ENCODE data around the gene WHAMM.

GRCh38 chr15:82767163-82767829 is 42.1 kb upstream of the WHAMM start:
- no peak for TF ChIP-seq POLR2AphosphoS5 (IDR thresholded peaks at IDR 0.05)
- TF ChIP-seq CTCF (IDR thresholded peaks at IDR 0.05): no peak
